Left colon (tissue), 2 donors: Measurements from ENCODE around the gene RAPSN. TPM values are rescaled to one million over a fixed set of nuclear protein-coding genes. Genes with fewer than 3 reads are reported as not detected.

Source experiments
- ATAC-seq: fragments of 200-7000 bp; cut with Tn5 transposase; one replicate; pipeline ENCODE4 v1.9.1; 2020; ENCODE audit warnings: mild to moderate bottlenecking, moderate library complexity
- DNase-seq, 2 donors: peaks; one replicate each; pipeline ENCODE4 v3.0.0-alpha.2; 2020
- intact Hi-C, 2 donors: fragments of 100-400 bp; cut with DNase I in 1 of 2; cut with micrococcal nuclease in 1 of 2; formaldehyde crosslinking; loops; one replicate each; pipeline versions ENCODE4 v1.11.2 to v1.14.0; 2022; cut with DNase I, micrococcal nuclease
- long read RNA-seq: library from polyadenylated mRNA; unstranded; transcript quantifications from one replicate; pipeline ENCODE4 v2.0.0, GENCODE V29; 2021
- total RNA-seq, 2 donors: library from RNA; stranded (reverse); fragmentation: NEBNext Ultra II Directional; extraction: Animal tissue kit (Norgen Biotek cat#: 25700); gene quantifications; one replicate each; pipeline ENCODE4 v1.2.1, GENCODE V29; 2021
- donor health status: DM: no; HTN: no; CAD: no.
- donor health status: DM: yes; HTN: yes; CAD: no.

Gene RAPSN
- under 1 TPM; 0.61 to 0.70 TPM for total RNA-seq
- long read RNA-seq: 0 reads

- intact Hi-C loops: loop anchor here in 1 of 2 donors (10.0 kb wide), 1 partner anchor 74 kb away; the partner anchor contains the start of gene SPI1
- ATAC-seq (no peak), DNase-seq (no peak)
Observed at GRCh38 chr11:47448566-47449427, at the start of gene RAPSN. Gene RAPSN, minus strand, starts transcription at chr11:47449136. Its CDS starts 172 bp downstream, at chr11:47448964.

- DNase-seq (no peak), ATAC-seq (no peak)
- intact Hi-C loops: no loop called here
Observed at GRCh38 chr11:47498149-47498548, 49.2 kb upstream of the RAPSN start.

GRCh38 chr11:47496808-47497207 lies 47.9 kb upstream of the RAPSN start:
- intact Hi-C loops: no loop called here

DNA sequence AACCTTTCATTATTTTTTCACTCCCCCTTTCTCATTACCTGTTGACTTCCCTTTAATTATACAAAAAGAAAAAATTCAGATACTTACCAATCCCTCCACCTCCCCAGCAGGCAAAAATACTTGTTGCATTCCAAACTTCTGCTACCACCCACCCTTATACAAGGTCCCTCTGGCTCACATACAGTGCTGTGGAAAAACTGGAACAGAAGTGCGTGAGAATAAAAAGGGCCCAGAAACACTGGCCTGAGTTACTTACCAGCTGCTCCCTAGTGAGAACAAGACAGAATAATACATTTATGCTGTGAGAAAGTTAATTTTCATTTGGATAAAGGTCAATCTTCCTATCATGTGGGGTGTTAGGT lies 46.9 kb upstream of the RAPSN start:
- no peak for ATAC-seq
- intact Hi-C loops: no loop called here
- no peak for DNase-seq

More at GRCh38 chr11:47496808-47497207, 47.9 kb upstream of the RAPSN start:
- ATAC-seq (no peak), DNase-seq (no peak)

GRCh38 chr11:47495011-47495855 lies 46.3 kb upstream of the RAPSN start:
- intact Hi-C loops: no loop called here
- ATAC-seq: no peak
- no peak for DNase-seq

DNA sequence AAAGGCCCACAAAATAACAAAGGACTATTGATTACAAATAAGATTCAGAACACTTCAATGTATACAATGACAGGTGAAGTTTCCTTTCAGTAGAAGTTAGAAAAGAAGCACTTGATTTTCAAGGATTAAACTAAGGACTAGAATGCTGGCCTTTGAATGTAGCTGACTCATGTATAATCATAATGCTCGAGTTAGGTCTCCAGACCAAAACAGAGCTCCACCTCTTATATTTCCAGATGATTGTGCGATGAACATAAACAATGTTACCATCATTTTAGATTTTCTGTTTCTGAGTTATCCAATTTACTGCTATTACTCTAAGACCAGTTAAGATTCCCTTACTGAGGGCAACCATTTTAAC lies 40.4 kb upstream of the RAPSN start:
- DNase-seq (no peak), ATAC-seq (no peak)
- intact Hi-C loops: no loop called here

GRCh38 chr11:47488674-47489394 lies 39.9 kb upstream of the RAPSN start:
- peak; percentile 71 for ATAC-seq
- intact Hi-C loops: no loop called here
- DNase-seq: peak; percentile 19 to 30

GRCh38 chr11:47488111-47488510 lies 39.2 kb upstream of the RAPSN start:
- ATAC-seq (peak; percentile 65), DNase-seq (no peak)
- intact Hi-C loops: no loop called here

DNA sequence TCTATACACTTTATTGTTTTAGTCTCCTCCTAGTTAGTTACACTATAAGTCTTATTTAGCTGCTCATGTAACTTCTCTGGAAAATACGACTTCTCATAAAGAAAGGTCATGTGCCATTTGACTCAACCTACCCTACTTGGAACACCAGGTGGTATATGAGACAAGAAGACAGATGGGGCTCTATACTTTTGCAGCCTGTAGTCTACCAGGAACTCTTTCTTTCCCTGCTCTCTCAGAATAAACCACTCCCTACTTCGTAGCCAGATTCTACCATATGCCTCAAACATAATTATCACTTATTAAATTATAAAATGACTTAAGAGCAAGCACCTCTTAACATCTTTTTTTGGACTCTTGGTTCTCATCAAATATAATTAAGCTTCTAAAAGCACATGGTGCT lies 38.5 kb upstream of the RAPSN start:
- intact Hi-C loops: no loop called here
- ATAC-seq (peak; percentile 59), DNase-seq (no peak)

DNA sequence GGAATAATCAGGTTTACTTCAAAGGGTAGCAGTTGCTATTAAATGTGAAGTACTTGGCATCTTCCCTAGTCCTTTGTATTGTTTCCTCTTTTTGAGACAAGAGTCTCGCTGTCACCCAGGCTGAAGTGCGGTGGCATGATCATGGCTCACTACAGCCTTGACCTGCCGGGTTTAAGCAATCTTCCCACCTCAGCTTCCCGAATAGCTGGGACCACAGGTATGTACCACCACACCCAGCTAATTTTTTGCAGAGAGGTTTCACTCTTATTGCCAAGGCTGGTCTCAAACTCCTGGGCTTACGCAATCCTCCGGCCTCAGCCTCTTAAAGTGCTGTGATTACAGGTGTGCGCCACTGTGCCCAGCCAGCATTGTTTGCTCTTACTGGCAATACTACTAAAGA lies 36.2 kb upstream of the RAPSN start:
- intact Hi-C loops: no loop called here
- DNase-seq (no peak), ATAC-seq (no peak)

DNA sequence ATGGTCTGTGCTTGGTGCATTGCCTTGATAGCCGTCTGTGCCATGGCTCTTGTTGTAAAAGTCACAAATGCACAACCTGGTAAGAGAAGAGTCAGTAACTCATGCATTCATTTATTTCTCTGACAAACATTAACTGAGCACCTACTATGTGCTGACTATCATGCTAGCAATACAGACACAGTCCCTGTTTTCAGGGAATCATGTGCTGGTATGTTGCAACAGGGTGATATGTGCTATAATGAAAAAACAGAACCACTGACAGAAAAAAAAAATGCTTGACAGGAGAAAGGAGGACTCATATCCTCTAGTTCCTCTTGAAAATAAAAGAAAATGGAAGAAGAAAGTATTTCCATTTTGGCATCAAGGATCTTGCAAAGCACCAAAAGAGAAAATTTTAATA lies 34.5 kb upstream of the RAPSN start:
- ATAC-seq (no peak), DNase-seq (no peak)
- intact Hi-C loops: no loop called here

DNA sequence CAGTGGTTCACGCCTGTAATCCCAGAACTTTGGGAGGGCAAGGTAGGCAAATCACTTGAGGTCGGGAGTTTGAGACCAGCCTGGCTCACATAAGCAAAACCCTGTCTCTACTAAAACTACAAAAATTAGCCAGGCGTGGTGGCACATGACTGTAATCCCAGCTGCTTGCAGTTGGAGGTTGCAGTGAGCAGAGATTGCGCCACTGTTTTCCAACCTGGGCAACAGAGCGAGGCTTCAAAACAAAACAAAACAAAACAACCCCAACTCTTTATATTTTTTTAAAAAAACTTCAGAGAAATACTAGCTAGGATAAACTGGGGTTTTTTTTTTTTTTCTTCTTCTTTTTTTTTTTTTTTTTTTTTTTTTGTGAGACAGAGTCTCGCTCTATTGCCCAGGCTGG lies 31.8 kb upstream of the RAPSN start:
- no peak for ATAC-seq
- intact Hi-C loops: no loop called here

GRCh38 chr11:47478651-47479329 lies 29.9 kb upstream of the RAPSN start:
- ATAC-seq (no peak), DNase-seq (no peak)
- intact Hi-C loops: no loop called here

More for the DNA sequence above, 31.8 kb upstream of the RAPSN start:
- DNase-seq: no peak

DNA sequence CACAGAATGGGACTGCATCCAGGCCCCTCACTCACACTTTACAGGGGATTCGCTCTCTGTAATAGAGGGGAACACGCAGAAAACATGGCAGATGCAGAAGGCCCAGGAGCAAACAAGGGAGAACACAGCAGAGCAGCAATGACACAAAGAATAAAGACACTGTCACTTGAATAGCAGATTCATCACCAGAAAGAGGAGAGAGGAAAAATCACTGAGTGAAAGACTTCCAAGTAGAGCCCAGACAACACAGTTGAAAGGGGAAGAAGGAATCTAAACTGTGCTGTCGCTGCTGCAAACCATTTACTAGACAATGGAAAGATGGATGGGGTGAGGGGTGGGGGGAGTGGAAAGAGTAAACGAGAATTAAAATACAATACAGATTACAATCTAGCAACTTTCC lies 28.8 kb upstream of the RAPSN start:
- no peak for DNase-seq
- intact Hi-C loops: no loop called here
- no peak for ATAC-seq

DNA sequence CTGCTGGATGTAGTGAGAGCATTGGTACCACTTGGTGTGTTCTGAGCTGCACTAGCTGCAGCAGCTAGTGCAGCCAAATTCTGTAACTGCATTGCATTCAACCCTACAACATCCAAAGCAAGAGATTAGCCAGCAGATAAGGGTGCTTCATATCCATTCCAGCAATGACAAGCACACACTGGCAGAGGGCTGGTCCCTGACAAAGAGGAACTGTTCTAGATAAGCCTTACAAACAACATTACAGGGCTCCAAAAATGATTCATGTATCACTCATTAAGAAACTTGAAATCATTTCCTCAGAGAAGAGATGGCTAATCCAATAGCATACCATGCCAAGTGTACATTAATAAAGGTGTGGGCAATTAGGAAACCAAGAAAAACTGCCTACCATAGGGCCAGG lies 28.4 kb upstream of the RAPSN start:
- DNase-seq (no peak), ATAC-seq (no peak)
- intact Hi-C loops: no loop called here

DNA sequence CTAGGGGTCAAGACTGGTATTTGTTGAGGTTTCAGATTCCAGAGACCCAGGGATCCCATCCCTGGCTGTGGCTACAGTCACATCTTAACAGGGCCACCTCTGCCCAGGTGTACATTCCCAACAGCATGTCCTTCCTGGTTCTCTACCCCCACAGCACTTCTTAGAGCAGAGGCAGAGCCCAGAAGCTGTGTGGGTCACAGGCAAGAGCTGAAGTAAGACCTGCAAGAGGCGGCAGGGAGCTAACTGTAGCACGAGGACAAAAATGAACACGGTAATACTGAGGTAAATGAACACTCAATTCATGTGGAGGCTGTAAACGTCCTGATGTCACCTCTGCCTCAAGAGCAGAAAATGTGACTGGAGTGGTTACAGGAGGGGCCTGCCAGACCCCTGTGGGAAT lies 21.7 kb upstream of the RAPSN start:
- intact Hi-C loops: no loop called here
- no peak for DNase-seq

GRCh38 chr11:47469361-47470179 lies 20.6 kb upstream of the RAPSN start:
- no peak for DNase-seq
- intact Hi-C loops: no loop called here
- no peak for ATAC-seq

More for the DNA sequence above, 21.7 kb upstream of the RAPSN start:
- ATAC-seq: no peak

DNA sequence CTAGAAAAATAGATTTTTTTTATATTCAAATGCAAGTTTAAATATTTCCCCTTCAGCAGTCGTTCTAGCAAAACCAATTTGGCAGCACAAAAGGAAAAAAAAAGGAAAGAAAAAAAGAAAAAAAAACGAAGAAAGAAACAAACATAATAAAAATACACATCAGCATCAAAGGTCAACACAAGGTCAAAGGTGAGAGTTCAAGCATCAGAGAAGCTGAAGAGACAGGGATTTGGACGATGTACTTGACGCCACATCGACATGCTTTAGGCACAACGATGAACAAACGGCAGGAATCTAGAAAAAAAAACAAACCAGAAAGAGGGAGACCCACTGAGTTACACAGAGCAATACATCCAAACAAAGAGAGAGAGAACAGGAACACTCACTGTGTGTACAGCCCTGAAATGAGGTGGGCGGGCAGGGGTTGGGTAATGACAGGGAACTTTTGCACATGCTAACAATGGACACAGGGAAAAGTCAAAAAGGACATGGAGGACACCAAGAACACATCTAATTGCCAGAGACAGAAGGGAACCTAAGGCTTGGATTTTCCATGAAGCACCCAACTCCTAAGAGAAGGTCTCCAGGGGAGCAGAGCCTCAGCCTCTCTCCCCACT lies 19.8 kb upstream of the RAPSN start:
- no peak for ATAC-seq
- intact Hi-C loops: no loop called here
- DNase-seq: no peak
